Measurements from ENCODE around the gene DPP6.

- TF ChIP-seq CTCF (IDR thresholded peaks at IDR 0.05 in 4 of 5, conservative IDR thresholded peaks at IDR 0.05 in 1 of 5) (no peak), POLR2A (IDR thresholded peaks at IDR 0.05) (no peak)
Observed at GRCh38 chr7:154436560-154436959, 384.4 kb downstream of the DPP6 start.
